ENCODE data around the gene THAP12. TPM values are rescaled to one million over a fixed set of nuclear protein-coding genes. Genes with fewer than 3 reads are reported as not detected.
"Not testable (repeated sequence)": the region's sequence is repeated elsewhere in the genome, so short reads cannot be mapped to it uniquely, and the experiment has no call there.

Gene THAP12, protein sequence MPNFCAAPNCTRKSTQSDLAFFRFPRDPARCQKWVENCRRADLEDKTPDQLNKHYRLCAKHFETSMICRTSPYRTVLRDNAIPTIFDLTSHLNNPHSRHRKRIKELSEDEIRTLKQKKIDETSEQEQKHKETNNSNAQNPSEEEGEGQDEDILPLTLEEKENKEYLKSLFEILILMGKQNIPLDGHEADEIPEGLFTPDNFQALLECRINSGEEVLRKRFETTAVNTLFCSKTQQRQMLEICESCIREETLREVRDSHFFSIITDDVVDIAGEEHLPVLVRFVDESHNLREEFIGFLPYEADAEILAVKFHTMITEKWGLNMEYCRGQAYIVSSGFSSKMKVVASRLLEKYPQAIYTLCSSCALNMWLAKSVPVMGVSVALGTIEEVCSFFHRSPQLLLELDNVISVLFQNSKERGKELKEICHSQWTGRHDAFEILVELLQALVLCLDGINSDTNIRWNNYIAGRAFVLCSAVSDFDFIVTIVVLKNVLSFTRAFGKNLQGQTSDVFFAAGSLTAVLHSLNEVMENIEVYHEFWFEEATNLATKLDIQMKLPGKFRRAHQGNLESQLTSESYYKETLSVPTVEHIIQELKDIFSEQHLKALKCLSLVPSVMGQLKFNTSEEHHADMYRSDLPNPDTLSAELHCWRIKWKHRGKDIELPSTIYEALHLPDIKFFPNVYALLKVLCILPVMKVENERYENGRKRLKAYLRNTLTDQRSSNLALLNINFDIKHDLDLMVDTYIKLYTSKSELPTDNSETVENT
- polyA plus RNA-seq (ENCODE audit: insufficient read length) = 44.1 TPM

DNA sequence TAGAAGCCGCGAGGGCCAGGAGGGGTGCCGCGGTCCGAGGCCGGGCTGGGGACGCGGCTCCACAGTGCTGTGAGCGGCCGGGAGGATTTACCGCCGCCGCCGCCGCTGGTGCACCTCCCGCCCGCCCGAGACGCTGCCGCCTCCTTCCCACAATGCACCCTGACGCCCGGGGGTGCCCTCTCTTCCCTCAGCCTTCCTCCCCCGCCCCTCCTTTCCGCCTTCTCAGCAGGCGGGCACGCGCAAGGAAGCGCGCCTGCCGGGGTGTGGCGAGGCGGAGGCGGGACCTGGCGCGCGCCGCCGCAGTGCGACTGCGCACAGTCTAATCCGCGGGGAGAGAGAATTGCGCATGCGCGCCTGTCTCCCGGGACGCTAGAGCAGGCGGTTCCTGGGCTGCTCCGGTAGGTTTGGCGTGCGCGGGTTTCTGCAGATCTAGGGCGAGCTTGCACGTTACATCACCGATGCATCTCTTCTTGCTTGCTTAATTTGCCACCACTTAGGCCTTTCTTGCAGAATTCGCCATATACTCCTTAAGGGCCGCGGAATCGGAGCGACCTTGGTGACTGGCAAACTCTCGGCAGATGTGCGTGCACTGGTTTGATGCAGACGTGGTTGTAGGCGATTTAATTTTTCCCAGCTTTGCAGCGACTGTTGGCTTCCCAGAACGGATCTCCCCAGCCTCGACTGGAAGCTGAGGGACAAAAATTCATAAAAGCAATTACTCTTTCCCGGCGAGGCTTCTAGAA is at the start of gene THAP12, which contains the start of gene GVQW3:
TSS of gene THAP12 (minus strand) at position 156 of the 743 bp plus-strand sequence. CDS start 296 bp downstream, outside the sequence.
TSS of gene GVQW3 (plus strand) at position 347 of the 743 bp plus-strand sequence. CDS start 506 bp downstream, outside the sequence.
- DNase-seq = peak; percentile 99

DNA sequence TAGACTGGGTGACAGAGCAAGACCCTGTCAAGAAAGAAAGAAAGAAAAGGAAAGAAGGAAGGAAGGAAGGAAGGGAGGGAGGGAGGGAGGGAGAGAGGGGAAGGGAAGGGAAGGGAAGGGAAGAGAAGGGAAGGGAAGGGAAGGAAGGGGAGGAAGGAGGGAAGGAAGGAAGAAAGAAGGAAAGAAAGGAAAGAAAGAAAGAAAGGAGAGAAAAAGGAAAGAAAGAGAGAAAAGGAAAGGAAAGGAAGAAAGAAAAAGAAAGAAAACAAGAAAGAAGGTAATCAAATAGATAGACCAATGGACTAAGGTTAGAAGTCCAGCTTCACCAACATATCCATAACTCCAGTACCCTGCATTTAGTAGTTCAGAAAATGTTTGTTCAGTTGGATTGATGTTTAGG is 45.7 kb upstream of the THAP12 start:
- no peak for DNase-seq

DNA sequence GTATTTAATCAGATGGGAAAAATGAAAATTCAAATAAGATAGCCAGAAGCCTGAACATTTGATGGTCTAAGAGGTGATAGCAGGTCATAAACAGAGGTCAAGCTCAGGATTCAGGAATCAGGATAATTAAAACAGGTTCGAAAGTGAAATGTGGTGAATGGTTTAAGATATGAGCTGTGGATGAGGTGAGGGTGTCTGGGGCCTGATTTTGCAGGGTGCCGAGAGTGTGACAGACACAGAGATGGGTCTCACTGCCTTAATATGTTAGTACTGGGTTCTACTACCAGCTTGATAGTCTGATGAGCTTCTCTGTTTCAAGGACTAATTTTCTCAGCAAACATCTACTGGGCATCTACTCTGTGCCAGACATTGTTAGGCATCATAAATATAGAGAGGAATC is 44.0 kb upstream of the THAP12 start:
- no peak for DNase-seq

DNA sequence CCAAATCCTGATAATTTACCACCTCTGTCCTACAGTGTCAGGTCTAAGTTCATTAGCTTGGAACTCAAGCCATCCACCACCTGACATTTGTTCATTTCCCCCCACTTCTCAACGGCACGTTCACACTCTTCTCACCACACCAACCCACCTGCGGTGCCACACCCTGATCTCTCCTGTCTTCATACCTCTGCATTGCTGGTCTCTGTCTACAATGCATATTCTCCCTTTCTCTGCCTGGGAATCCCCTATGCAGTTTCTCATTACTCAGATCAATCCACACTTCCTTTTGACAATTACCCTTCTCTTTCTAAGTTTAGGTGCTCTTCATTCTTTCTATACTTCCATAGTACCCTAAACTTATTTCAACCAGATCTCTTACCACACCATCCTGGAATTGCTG is 43.4 kb upstream of the THAP12 start:
- no peak for DNase-seq

DNA sequence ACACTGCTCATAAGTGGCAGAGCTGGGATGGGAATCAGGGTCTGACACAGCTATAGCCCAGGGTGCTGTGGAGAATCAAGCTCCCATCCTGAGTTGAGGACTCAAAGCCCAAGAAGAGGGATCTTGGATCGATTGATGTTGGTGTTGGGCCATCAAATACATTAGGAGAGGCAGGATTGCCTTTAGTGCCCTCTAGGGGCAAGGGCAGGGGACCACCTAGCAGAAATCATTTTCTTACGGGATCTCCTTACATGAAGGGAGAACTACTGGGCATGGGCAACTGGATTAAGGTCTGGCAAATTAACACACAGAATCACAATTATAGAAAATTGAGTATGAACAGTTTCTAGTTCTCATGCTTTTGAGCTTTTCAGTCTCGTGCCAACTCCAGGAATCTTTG is 39.0 kb upstream of the THAP12 start:
- DNase-seq = no peak

DNA sequence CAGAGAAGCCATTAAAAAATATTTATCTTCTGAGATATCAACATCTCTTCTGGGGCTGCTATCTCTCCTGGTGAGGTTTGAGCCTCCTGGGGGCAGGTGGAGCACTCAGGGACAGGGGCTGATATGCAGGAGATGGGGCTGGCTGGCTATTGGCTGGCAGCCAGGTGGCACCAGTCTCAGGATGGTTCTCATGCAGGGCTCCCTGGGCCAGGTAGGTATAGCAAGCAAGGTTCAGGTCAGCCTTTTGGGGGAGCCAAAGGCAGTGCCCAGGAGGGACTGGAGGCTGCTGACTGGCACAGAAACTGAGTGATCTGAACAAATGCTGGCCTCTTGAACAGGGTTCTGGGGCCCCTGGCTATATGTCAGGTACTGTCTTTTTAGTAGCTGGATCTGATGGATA is 34.1 kb upstream of the THAP12 start:
- DNase-seq = no peak

DNA sequence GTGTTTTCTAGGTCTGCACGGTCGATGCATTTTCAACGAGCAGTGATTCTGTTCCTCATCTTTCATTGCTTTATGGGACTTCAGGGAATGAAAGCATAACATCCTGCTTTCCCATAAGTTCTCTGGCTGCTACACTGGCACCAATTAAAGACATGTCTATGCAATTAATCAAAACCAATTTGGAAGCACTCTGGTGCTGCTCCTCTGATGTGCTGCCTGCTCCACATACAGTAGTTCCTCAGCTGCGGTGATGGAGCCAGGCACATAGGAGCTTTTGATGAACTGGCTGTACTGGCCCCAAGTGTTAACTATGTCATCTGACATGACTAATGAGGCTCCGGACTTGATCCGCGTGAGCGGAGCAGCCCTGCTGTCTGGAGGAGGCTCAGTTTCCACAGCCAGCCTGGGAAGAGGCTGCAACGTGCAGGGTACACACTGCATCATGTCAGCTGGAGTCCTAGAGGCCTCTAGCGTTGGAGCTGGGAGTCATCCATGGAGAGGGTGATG is 30.0 kb upstream of the THAP12 start:
- no peak for DNase-seq

DNA sequence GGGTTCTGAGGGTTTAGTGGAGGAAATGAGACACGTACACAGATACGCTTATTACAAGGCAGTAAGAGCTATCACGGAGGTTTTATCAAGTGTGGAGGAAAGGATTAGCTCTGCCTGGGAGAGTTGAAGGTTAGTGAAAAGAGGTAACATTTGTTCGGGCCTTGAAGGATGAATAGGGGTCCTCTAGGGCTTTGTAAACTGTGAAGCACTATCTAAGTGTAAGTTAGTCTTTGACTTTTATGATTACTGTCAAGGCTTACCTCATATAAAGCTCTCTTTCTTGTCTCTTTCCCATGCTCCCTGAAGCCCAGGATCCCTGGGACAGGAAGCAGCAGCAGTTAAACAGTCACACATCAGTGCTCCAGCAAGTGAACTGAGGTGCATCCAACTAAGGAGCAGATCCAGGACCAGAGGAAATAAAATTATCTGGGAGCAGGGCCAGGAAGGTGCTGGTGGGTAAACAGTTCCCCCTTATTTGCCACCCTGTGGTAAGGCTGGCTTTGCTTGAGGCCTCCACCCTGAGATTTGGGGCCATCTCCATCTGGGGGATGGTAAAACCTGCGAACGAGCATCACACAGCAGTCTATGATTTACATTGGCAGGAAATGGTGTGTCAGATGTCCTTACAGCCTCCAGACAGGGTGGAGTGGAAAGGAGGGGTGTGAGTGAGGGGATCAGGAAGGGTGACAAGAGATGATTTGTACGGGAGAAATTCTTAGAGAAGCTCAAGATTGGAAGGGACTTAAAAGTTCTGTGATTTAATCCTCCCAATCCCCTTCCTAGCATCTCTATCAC is 27.4 kb upstream of the THAP12 start:
- DNase-seq = no peak

DNA sequence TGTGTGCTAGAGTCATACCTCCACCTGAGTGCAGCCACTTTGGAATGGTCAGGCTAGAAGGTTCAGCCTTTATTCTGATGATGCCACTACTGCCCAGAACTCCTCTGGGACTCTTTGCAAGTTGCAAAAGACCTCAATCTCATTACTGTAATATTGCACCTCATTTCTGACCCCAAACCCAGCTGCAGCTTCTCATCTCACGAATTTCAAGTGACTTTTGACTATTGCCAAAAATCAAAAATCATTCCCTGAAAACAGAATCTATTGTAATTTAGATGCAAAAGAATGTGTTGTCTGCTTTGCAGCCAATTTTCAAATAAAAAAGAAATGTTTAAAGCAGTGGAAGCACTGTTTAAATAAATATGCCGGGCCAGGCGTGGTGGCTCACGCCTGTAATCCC is 25.4 kb upstream of the THAP12 start:
- DNase-seq = no peak

DNA sequence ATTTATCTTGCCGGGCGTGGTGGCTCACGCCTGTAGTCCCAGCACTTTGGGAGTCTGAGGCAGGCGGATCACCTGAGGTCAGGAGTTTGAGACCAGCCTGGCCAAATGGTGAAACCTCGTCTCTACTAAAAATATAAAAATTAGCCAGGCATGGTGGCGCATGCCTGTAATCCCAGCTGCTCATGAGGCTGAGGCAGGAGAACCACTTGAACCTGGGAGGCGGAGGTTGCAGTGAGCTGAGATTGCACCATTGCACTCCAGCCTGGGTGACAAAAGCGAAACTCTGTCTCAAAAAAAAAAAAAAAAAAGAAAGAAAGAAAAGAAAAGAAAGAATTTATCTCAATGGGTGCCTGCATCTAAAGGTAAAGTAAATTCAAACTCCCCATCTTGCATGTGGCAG is 20.6 kb upstream of the THAP12 start:
- DNase-seq = not testable (repeated sequence)

DNA sequence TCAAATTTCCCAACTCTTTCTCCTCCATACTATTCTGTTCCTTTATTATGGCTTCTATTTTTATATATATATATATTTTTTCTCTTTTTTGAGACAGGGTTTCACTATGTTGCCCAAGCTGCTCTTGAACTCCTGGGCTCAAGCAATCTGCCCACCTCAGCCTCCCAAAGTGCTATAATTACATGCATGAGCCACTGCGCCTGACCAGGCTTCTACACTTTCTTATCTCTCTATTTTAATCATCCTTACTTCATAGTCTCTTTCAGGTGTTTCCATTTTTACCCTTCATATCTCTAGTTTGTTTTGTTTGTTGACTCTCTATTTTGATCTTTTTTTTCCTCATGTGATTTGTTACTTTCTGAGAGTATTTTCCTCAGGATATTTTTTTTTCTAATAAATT is 20.0 kb upstream of the THAP12 start:
- DNase-seq = no peak

DNA sequence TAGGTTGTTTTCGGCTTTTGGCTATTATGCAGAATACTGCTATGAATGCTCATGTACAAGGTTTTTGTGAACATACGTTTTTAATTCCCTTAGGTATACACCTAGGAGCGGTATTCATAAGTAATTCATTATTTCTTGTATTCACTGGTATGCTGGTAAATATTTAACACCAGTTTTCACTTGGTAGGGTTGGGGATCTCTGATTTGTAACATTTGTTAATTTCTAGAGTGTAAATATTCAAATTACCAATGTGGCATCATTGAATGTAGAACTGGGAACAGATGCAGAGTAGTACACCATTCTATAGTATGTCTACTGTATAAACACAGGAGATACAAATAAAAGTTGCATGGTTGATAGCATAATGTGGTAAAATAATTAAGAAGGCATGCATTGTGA is 16.5 kb upstream of the THAP12 start:
- no peak for DNase-seq

DNA sequence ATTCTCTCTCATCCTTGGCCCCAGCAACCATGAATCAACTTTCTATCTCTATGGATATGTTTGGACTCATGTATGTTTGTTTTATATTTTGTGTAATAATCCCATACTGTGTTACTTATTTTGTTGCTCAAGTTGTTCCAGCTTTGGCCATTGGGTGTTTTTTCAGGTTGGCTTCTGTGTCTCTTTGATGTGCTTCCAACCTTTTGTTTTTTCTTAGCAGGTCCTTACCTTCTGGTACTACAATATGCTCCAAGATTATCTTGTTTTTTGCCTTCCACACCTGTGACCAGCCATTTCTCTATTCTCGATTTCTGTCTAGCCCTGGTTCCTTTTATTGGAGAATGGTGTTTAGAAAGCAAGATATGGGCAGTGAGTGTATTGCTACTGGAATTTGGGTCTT is 14.4 kb upstream of the THAP12 start:
- DNase-seq = no peak

DNA sequence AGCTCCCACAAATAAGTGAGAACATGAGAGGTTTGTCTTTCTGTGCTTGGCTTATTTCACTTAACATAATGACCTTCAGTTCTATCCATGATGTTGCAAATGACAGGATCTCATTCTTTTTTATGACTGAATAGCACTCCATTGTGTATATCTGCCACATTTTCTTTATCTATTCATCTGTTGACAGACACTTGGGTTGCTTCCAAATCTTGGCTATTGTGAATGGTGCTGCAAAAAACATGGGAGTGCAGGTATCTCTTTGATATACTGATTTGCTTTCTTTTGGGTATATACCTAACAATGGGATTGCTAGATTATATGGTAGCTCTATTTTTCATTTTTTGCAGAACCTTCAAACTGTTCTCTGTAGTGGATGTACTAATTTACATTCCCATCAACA is 13.5 kb upstream of the THAP12 start:
- no peak for DNase-seq

DNA sequence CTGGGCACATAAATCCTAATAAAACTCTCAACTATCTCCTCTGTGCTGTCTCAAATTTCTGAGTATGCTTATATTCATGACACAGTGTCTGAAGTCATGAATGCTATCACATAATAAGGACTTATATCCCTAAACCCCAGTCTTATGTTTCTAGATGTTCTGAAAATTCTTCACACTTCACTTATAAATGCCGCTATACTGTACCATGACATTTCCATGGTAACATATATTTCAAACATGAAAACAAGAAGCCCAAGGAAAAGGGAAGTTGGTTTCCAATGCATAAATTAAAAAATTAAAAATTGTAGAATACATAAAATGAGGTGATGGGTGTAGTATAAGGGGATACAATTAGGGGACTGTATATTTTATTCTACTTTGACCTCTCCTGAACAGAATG is 11.9 kb upstream of the THAP12 start:
- DNase-seq = no peak

DNA sequence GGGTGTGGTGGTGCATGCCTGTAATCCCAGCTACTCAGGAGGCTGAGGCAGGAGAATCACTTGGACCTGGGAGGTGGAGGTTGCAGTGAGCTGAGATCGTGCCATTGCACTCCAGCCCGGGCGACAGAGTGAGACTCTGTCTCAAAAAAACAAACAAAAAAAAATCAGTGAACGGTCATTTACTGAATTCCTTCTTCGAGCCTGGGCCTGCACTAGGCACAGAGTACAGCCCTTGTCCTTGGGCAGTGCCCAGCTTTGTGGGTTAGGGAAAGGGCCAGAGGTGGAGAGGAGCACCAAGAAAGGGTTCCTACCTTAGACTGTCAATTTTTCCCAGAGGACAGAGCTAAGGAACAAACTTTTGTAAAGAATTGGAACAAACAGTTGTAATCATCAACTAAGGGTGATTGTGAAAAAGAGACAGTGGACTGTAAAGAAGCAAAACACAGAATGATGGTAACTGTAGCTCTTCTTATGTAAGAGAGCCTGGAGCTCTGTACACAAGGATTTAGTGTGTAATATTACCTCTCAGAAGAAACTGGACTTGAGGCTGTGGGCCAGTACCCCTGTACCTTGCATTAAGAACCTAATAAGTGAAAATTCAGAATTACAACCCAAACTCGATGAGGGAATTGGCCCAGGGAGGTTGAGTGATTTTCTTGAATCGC is 11.0 kb upstream of the THAP12 start:
- DNase-seq = no peak

DNA sequence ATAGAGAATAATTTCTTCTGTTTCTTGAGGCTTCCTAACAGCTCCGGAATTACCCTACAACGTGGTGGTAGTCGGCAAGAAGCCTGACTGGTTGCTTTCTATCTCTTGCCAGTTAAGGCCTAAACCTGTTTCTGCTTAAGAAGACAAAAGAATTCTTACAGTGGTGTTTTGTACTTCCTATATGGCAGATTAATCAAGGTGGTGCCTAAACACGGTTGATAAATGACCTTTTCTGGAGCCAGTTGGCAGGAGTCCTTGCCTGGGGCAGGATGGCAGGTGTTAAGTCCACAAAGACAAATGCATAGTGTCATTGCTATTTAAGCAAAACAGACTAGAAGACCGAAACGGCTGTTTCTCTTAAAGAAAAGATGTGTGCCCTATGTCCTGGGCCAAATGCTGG is 10.1 kb upstream of the THAP12 start:
- no peak for DNase-seq

DNA sequence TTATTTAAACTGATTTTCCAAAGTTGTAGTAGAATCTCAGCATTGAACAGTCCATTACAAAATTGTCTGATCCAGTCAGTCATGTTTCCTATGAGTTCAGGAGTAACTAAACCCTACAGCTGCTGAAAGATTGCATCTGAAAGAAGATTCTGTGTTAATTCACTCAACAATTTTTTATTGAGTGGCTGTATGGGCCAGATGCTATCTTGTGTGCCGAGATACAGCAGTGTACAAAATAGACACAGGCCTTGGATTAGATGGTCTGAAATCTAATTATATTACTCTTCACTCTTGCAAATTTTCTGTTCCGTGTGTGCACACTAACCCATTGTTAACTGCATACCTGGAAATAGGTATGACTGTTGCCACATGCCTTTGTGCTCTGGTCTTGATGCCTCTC is 7.5 kb upstream of the THAP12 start:
- no peak for DNase-seq

DNA sequence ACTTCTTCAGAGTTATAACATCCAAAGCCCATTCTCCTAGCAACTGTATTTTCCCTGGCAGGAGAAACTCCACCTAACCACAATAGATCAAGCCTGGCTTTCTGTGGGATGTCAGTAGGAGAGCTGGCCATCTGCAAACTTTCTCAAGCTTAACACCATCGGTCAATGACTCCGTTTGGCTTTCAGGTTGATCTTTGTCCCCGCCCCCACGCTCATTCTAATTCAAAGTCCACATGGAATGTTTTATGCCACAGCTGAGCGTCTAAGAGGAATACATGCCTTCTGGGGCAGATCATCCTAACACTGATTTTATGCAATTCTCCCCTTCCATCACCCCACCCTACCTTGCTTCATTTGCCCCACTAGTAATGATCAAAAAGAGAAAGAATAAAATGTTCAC is 5.0 kb upstream of the THAP12 start:
- DNase-seq = no peak

DNA sequence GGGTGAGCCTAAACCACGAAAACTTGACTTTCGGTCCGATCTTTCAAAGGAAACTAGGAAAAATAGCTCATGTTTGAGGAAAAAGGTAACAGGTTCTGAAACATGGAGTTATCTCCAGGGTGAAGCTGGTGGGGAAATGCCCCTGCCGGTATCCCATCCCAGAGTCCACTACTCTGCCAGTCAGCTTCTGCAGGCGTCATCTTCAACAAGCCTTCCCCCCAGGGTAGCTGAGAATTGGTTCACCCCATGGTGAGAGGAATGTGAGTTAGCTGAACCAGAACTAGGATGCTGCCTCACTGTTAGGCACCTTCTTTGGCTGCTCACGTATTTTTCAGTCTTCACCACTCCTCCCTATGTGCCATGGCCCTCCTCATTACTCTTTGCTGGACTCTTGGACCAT is 1.3 kb upstream of the THAP12 start:
- DNase-seq = no peak

DNA sequence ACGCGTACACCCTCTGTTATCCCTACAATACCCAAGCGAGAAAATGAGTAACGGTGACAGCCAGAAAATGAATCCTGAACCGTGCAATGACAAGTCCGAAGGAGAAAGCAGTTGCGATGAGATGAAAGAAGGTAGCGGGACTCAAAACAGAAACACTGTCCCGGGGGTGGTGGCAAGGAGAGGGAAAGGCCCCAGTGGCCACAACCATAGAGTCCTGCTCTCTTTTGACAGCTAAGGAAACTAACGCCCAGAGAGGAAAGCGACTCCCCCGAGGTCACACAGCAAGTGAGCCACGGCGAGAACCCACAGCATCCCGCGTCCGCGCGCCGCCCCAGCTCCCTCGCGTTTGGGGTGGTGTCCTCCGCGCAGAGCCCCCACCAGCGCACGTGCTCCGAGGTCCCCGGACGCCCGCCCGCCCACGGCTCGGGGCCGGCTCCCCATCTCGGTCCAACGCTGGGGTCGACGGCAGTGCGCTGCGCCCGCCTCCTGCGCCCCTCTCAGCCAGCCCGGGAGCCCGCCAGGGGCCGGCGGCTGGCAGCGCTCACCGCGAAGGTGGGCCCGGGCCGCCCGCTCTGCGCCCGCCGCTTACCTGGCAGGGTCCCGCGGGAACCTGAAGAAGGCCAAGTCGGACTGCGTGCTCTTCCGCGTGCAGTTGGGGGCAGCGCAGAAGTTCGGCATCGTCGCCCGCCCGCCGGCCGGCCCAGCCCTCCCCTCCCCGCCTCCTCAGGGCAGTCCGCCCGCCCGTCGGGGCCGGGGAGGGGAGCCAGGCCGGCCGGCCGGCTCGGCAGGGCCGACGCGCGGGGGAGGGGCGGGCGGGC is 564 bp downstream of the THAP12 start:
- peak; percentile 42 for DNase-seq

Measured in hindlimb muscle (tissue), 1 donor.